Mucosa of descending colon (tissue), 3 donors: ENCODE measurements around the gene PAK4. TPM values are rescaled to one million over a fixed set of nuclear protein-coding genes. Genes with fewer than 3 reads are reported as not detected.

Experiments
- ATAC-seq: fragments of 200-7000 bp; cut with Tn5 transposase; one replicate; pipeline ENCODE4 v1.9.1; 2020; ENCODE audit warnings: mild to moderate bottlenecking, moderate library complexity
- DNase-seq, 3 donors: peaks; one replicate each; pipeline ENCODE4 v3.0.0-alpha.2; 2020
- H3K36me3 ChIP-seq: fragments of 200-600 bp; one replicate; pipeline ENCODE4 v1.8.0; 2021; ENCODE audit warnings: low read depth, mild to moderate bottlenecking
- H3K4me1 ChIP-seq: fragments of 200-600 bp; one replicate; pipeline ENCODE4 v1.8.0; 2021; ENCODE audit warnings: low read depth, mild to moderate bottlenecking
- H3K4me3 ChIP-seq: fragments of 200-600 bp; one replicate; pipeline ENCODE4 v1.8.0; 2021; ENCODE audit warnings: mild to moderate bottlenecking
- H3K9me3 ChIP-seq: fragments of 200-600 bp; one replicate; pipeline ENCODE4 v1.8.0; 2021; ENCODE audit warnings: mild to moderate bottlenecking
- CTCF ChIP-seq: fragments of 200-600 bp; IDR thresholded peaks from one replicate; pipeline ENCODE4 v1.8.0; 2022; ENCODE audit warnings: antibody characterized with exemption, mild to moderate bottlenecking
- intact Hi-C, 2 donors: fragments of 100-400 bp; cut with DNase I in 1 of 2; cut with micrococcal nuclease in 1 of 2; formaldehyde crosslinking; loops; one replicate each; pipeline versions ENCODE4 v1.11.0 to v1.11.1; 2022; cut with DNase I, micrococcal nuclease
- total RNA-seq, 3 donors: library from RNA; stranded (reverse); fragmentation: NEBNext Ultra II Directional in 2 of 3; extraction: Animal tissue kit (Norgen Biotek cat#: 25700) in 2 of 3; gene quantifications; one replicate each; pipeline versions ENCODE4 v1.2.1 to v1.2.4, GENCODE V29; 2021 to 2023
- donor health status: DM: no; HTN: no; CAD: no; lungs with moderate emphysema.
- donor health status: DM: no; HTN: no; CAD: no.
- donor health status: DM: no; HTN: yes; CAD: no.

Gene PAK4
- total RNA-seq, 3 donors from 2014 or later, result 54.4 to 116 (median 76.5) TPM

DNA sequence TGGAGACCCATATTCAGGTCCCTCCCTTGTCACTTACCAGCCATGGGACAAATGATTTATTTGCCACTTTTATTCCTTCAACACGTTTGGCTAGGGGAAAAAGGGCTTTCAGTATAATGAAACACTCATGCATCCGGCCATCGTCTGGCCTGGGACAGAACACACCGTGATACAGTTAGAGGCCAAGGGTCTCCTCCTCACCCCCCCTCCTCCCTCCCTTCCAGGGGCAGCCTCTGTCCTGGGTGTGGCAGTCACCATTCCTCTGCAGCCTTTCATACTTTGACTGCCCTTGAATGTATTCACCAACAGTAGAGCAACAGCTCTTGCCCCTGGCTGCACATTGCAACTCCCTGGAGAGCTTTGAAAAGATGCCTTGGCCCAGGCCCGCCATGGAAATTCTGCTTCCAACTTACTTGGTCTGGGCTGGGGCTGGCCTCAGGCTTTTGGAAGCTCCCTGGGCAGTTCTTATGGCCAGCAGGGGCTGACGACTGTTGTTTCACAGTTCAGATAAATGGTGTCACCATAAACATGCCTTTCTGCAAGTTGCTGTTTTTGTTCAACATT is 3.0 kb downstream of the PAK4 start:
- intact Hi-C loops, result no loop called here
- H3K4me1 ChIP-seq, result peaks cover 59% of the 10 kb centered on the region
- no peaks in the 10 kb centered on the region for H3K36me3 ChIP-seq
- no peak overlapping the region for H3K4me3 ChIP-seq
- peak in 2 of 3 donors; percentile 34 to 46 for DNase-seq
- H3K9me3 ChIP-seq, result no peaks in the 10 kb centered on the region
- TF ChIP-seq CTCF, result no peak
- peak; percentile 0 for ATAC-seq

DNA sequence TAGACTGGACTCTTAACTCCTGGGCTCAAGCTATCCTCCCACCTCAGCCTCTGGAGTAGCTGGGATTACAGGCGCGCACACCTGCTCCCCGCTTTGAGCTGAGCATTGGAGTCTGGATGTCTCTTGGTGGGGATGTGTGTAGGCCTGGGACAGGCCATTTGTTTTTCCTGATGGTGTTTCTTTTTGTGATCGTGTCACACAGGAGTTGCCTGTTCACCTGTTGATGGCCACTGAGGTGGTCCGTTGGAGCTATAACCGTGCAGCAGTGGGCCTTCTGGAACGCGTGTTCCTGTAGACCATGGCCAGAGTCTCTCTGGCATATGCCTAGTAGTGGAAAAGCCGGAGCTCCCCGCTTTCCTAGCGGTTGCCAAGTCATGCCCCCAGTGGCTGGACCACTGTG is 3.5 kb downstream of the PAK4 start:
- intact Hi-C loops, result no loop called here
- no peak for TF ChIP-seq CTCF

GRCh38 chr19:39130337-39131254 is 5.0 kb downstream of the PAK4 start:
- no peak for TF ChIP-seq CTCF
- no peak for DNase-seq
- H3K4me1 ChIP-seq, result peaks cover 54% of the 10 kb centered on the region
- ATAC-seq, result no peak
- no peaks in the 10 kb centered on the region for H3K36me3 ChIP-seq
- no peaks in the 10 kb centered on the region for H3K9me3 ChIP-seq
- intact Hi-C loops, result no loop called here
- no peak overlapping the region for H3K4me3 ChIP-seq

More for the DNA sequence above, 3.5 kb downstream of the PAK4 start:
- Histone ChIP-seq H3K36me3 (no peaks in the 10 kb centered on the region), H3K4me1 (peaks cover 62% of the 10 kb centered on the region), H3K9me3 (no peaks in the 10 kb centered on the region), H3K4me3 (no peak overlapping the region)
- ATAC-seq (no peak), DNase-seq (no peak)

- no peaks in the 10 kb centered on the region for H3K36me3 ChIP-seq
- H3K9me3 ChIP-seq, result no peaks in the 10 kb centered on the region
- DNase-seq (no peak), ATAC-seq (no peak)
- no peak for TF ChIP-seq CTCF
- peaks cover 55% of the 10 kb centered on the region for H3K4me1 ChIP-seq
- intact Hi-C loops, result no loop called here
- no peak overlapping the region for H3K4me3 ChIP-seq
Observed at GRCh38 chr19:39131255-39131755, 5.7 kb downstream of the PAK4 start.

DNA sequence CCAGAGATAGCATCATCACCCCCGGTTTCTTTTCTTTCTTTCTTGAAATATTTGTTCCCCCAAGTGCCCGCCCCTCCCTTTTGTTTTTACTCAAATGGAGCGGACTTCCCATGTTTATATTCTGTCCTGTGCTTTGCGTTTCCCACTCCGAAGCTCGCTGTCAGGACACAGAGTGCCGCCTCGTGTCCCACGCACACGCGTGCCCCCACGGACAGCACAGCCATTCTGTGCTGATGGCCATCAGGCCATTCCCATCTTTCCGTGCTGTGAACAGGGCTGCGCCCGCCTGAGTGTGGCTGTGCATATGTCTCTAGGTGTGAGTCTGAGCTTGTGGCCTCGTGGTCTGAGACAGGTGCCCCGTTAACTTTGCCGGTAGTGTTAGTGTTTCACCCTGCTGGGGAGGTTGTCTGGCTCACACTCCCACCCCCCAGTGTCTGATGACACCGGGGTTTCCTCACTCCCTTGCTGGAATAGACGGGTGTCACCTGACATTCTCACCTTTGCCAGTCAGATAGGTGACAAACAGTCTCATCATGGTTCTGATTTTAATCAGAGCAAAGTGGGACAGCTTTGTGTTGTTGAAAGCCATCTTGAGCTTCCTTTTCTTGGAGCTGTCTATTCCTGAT is 6.9 kb downstream of the PAK4 start:
- peaks cover 59% of the 10 kb centered on the region for H3K4me1 ChIP-seq
- DNase-seq (no peak), ATAC-seq (no peak)
- no peaks in the 10 kb centered on the region for H3K36me3 ChIP-seq
- H3K9me3 ChIP-seq, result no peaks in the 10 kb centered on the region
- intact Hi-C loops, result no loop called here
- H3K4me3 ChIP-seq, result no peak overlapping the region
- no peak for TF ChIP-seq CTCF
